ENCODE measurements around the gene ANTXRL. TPM values are rescaled to one million over a fixed set of nuclear protein-coding genes. Genes with fewer than 3 reads are reported as not detected.

The ANTXRL gene
- total and polyA plus RNA-seq, 2 of the 8 experiments (the other 6 are each of a cell fraction or from before 2014, with no cell fraction given) = not detected

DNA sequence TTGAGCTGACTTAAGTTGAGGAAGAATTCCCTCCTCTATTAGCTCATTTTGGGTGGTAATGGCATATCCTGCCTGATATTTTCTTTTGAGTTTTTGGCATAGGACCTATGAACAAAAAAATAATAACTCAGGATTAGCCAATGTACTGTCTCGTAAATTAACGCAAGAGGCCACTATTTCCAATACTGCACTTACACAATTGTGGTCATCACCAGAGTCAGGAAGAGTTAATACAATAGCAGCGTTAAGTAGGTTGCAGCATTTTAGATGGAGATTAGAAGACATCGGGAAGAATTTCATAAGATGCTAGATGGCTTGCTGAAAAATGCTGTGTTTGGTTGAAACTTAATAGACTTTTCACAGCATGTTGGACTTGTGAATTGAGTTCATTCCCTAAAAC is 36.4 kb downstream of the ANTXRL start (continued):
- TF ChIP-seq EZH2 (IDR thresholded peaks at IDR 0.05; ENCODE audit: low read depth, low read length, severe bottlenecking) (no peak), NANOG (IDR thresholded peaks at IDR 0.05; ENCODE audit: insufficient read depth, low read depth, low read length, poor library complexity, severe bottlenecking) (no peak)

Data from H1 (cell line).